Hepatocyte (in vitro differentiated cells): ENCODE results near the gene MAPRE3. TPM values are rescaled to one million over a fixed set of nuclear protein-coding genes. Genes with fewer than 3 reads are reported as not detected.

Experiments used
- DNase-seq: peaks from one replicate; pipeline ENCODE4 v3.0.0-alpha.2; 2016; ENCODE audit warnings: low spot score
- H2AFZ ChIP-seq: fragments of 200-600 bp; sonication (generic); 2 replicates; pipeline ENCODE4 v1.6.0; 2016; ENCODE audit warnings: antibody characterized with exemption, mild to moderate bottlenecking
- H3K27ac ChIP-seq: fragments of 200-600 bp; sonication (generic); 2 replicates; pipeline ENCODE4 v1.5.1; 2016; ENCODE audit warnings: mild to moderate bottlenecking
- H3K27me3 ChIP-seq: fragments of 200-600 bp; sonication (generic); 2 replicates; pipeline ENCODE4 v1.6.1; 2016
- H3K36me3 ChIP-seq: fragments of 200-600 bp; sonication (generic); replicated peaks from 2 replicates; pipeline ENCODE4 v1.5.1; 2016; ENCODE audit warnings: low read depth; ENCODE audit not compliant: insufficient read depth
- H3K4me1 ChIP-seq: fragments of 200-600 bp; sonication (generic); 2 replicates; pipeline ENCODE4 v1.5.1; 2016; ENCODE audit warnings: mild to moderate bottlenecking, moderate library complexity; ENCODE audit not compliant: insufficient read depth
- H3K4me2 ChIP-seq: fragments of 200-600 bp; sonication (generic); 2 replicates; pipeline ENCODE4 v1.6.0; 2016
- H3K4me3 ChIP-seq: fragments of 200-600 bp; sonication (generic); 2 replicates; pipeline ENCODE4 v1.5.1; 2016; ENCODE audit warnings: mild to moderate bottlenecking
- H3K79me2 ChIP-seq: fragments of 200-600 bp; sonication (generic); 2 replicates; pipeline ENCODE4 v1.6.0; 2017; ENCODE audit warnings: mild to moderate bottlenecking
- H3K9me2 ChIP-seq: fragments of 200-600 bp; sonication (generic); replicated peaks from 2 replicates; pipeline ENCODE4 v1.6.0; 2017; ENCODE audit warnings: mild to moderate bottlenecking; ENCODE audit not compliant: insufficient read depth
- H3K9me3 ChIP-seq: fragments of 200-600 bp; sonication (generic); 2 replicates; pipeline ENCODE4 v1.5.1; 2016; ENCODE audit warnings: low read depth, mild to moderate bottlenecking
- H4K20me1 ChIP-seq: fragments of 200-600 bp; sonication (generic); 2 replicates; pipeline ENCODE4 v1.6.0; 2016; ENCODE audit warnings: mild to moderate bottlenecking; ENCODE audit not compliant: insufficient read depth, poor library complexity, severe bottlenecking
- CTCF ChIP-seq: fragments of 200-600 bp; sonication (generic); IDR thresholded peaks from 2 replicates; pipeline ENCODE4 v1.5.1; 2016; ENCODE audit warnings: antibody characterized with exemption, mild to moderate bottlenecking; ENCODE audit not compliant: poor library complexity
- EZH2 ChIP-seq: fragments of 200-600 bp; sonication (generic); IDR thresholded peaks from 2 replicates; pipeline ENCODE4 v1.6.1; 2016; ENCODE audit warnings: antibody characterized with exemption, mild to moderate bottlenecking, borderline replicate concordance
- EZH2phosphoT487 ChIP-seq: fragments of 200-600 bp; sonication (generic); IDR thresholded peaks from one replicate; pipeline ENCODE4 v1.6.1; 2018; ENCODE audit warnings: antibody characterized with exemption, mild to moderate bottlenecking, low read depth, moderate library complexity; ENCODE audit not compliant: unreplicated experiment, severe bottlenecking
- WGBS: methylation state at CpG from one replicate; pipeline ENCODE4 v1.1.6; 2016; ENCODE audit warnings: low lambda C conversion rate; ENCODE audit errors: missing lambda C conversion rate; 5-methylcytosine and 5-hydroxymethylcytosine counted together
- polyA plus RNA-seq: library from polyadenylated mRNA; unstranded; fragments of >200 nt; fragmentation: Nextera tagmentation; extraction: Ambion mirVana; gene quantifications from 2 replicates; pipeline ENCODE4 v1.2.1, GENCODE V29; 2016
- total RNA-seq: library from RNA; depleted of rRNA; stranded (reverse); fragments of >200 nt; gene quantifications from 2 replicates; pipeline ENCODE4 v1.2.3, GENCODE V29; 2014

The MAPRE3 gene
- total and polyA plus RNA-seq, 2 experiments from 2014 or later = 8.6 to 23.6 TPM

GRCh38 chr2:26974352-26974751, 3.9 kb downstream of the MAPRE3 start:
- Histone ChIP-seq H3K4me1 (no peaks in the 10 kb centered on the region), H4K20me1 (no peaks in the 10 kb centered on the region)

GRCh38 chr2:26975102-26975501, 4.7 kb downstream of the MAPRE3 start:
- no peaks in the 10 kb centered on the region for H3K9me2 ChIP-seq
- no peak overlapping the region for H3K27ac ChIP-seq
- TF ChIP-seq CTCF = no peak
- TF ChIP-seq EZH2 = no peak
- TF ChIP-seq EZH2phosphoT487 = no peak
- H3K27me3 ChIP-seq = no peaks in the 10 kb centered on the region
- DNase-seq = no peak
- H3K4me1 ChIP-seq = no peaks in the 10 kb centered on the region
- H3K4me2 ChIP-seq = no peak overlapping the region
- WGBS = 53% methylated on average over 2 of the region's 2 CpGs
- H3K9me3 ChIP-seq = no peaks in the 10 kb centered on the region
- no peaks in the 10 kb centered on the region for H3K36me3 ChIP-seq
- H3K79me2 ChIP-seq = peaks cover 34% of the 10 kb centered on the region
- no peaks in the 10 kb centered on the region for H4K20me1 ChIP-seq
- no peak overlapping the region for H2AFZ ChIP-seq
- no peak overlapping the region for H3K4me3 ChIP-seq

More at GRCh38 chr2:26974352-26974751, 3.9 kb downstream of the MAPRE3 start:
- H2AFZ ChIP-seq = no peak overlapping the region
- H3K79me2 ChIP-seq = peaks cover 31% of the 10 kb centered on the region
- WGBS = 66% methylated on average over 5 of the region's 5 CpGs
- no peak overlapping the region for H3K27ac ChIP-seq
- H3K27me3 ChIP-seq = no peaks in the 10 kb centered on the region
- DNase-seq = no peak
- H3K36me3 ChIP-seq = no peaks in the 10 kb centered on the region
- H3K4me2 ChIP-seq = no peak overlapping the region
- H3K4me3 ChIP-seq = no peak overlapping the region
- no peaks in the 10 kb centered on the region for H3K9me3 ChIP-seq
- no peaks in the 10 kb centered on the region for H3K9me2 ChIP-seq
- TF ChIP-seq CTCF (no peak), EZH2phosphoT487 (no peak), EZH2 (no peak)

GRCh38 chr2:26975656-26976055, 5.2 kb downstream of the MAPRE3 start:
- no peak overlapping the region for H3K4me3 ChIP-seq
- 67% methylated on average over 1 of the region's 1 CpG for WGBS
- no peaks in the 10 kb centered on the region for H3K4me1 ChIP-seq
- no peak overlapping the region for H3K4me2 ChIP-seq
- H3K36me3 ChIP-seq = no peaks in the 10 kb centered on the region
- no peaks in the 10 kb centered on the region for H3K27me3 ChIP-seq
- H3K79me2 ChIP-seq = peaks cover 34% of the 10 kb centered on the region
- H3K9me3 ChIP-seq = no peaks in the 10 kb centered on the region
- H3K27ac ChIP-seq = no peak overlapping the region
- DNase-seq = no peak
- TF ChIP-seq EZH2phosphoT487 (no peak), CTCF (no peak), EZH2 (no peak)
- no peak overlapping the region for H2AFZ ChIP-seq
- H4K20me1 ChIP-seq = no peaks in the 10 kb centered on the region
- no peaks in the 10 kb centered on the region for H3K9me2 ChIP-seq

GRCh38 chr2:26976237-26976636, 5.8 kb downstream of the MAPRE3 start:
- H3K36me3 ChIP-seq = no peaks in the 10 kb centered on the region
- no peaks in the 10 kb centered on the region for H3K9me2 ChIP-seq
- H3K79me2 ChIP-seq = peaks cover 37% of the 10 kb centered on the region
- no peaks in the 10 kb centered on the region for H4K20me1 ChIP-seq
- H3K4me1 ChIP-seq = no peaks in the 10 kb centered on the region
- no peaks in the 10 kb centered on the region for H3K27me3 ChIP-seq
- H3K4me2 ChIP-seq = no peak overlapping the region
- no peak overlapping the region for H3K27ac ChIP-seq
- DNase-seq = no peak
- H3K4me3 ChIP-seq = no peak overlapping the region
- 78% methylated on average over 5 of the region's 5 CpGs for WGBS
- TF ChIP-seq EZH2phosphoT487 = no peak
- TF ChIP-seq CTCF = no peak
- no peak for TF ChIP-seq EZH2
- H2AFZ ChIP-seq = no peak overlapping the region
- H3K9me3 ChIP-seq = no peaks in the 10 kb centered on the region
